Neutrophil (primary cell): Measurements from ENCODE around the gene SH3BGRL2.

Experiments
- H3K27ac ChIP-seq: fragments of 200-600 bp; sonication (generic); 2 replicates; pipeline ENCODE4 v1.5.1; 2016; ENCODE audit warnings: mild to moderate bottlenecking, moderate library complexity
- H3K27me3 ChIP-seq: fragments of 200-600 bp; sonication (generic); 2 replicates; pipeline ENCODE4 v1.6.0; 2016; ENCODE audit warnings: mild to moderate bottlenecking
- H3K36me3 ChIP-seq: fragments of 200-600 bp; sonication (generic); 2 replicates; pipeline ENCODE4 v1.5.1; 2017
- H3K4me1 ChIP-seq, 2 experiments: fragments of 200-600 bp in 1 of 2; sonication (generic) in 1 of 2; 1 replicate in 1 of 2; 2 replicates in 1 of 2; pipeline versions ENCODE4 v1.5.1 to v1.6.1; 2013 to 2016; ENCODE audit warnings: low read depth in 1 of 2, low read length in 1 of 2, mild to moderate bottlenecking in 1 of 2, moderate library complexity in 1 of 2; ENCODE audit not compliant: control insufficient read depth in 1 of 2, insufficient read depth in 1 of 2
- H3K4me3 ChIP-seq, 2 experiments: fragments of 200-600 bp in 1 of 2; sonication (generic) in 1 of 2; 1 replicate in 1 of 2; 2 replicates in 1 of 2; pipeline ENCODE4 v1.5.1; 2013 to 2016; ENCODE audit warnings: low read depth in 1 of 2, low read length in 1 of 2, mild to moderate bottlenecking in 1 of 2, moderate library complexity in 1 of 2
- H3K9me3 ChIP-seq: fragments of 200-600 bp; sonication (generic); 2 replicates; pipeline ENCODE4 v1.5.1; 2016
- CTCF ChIP-seq: fragments of 200-600 bp; sonication (generic); IDR thresholded peaks from 2 replicates; pipeline ENCODE4 v1.5.1; 2016; ENCODE audit warnings: antibody characterized with exemption

The SH3BGRL2 gene

GRCh38 chr6:79598012-79598411 lies 33.1 kb upstream of the SH3BGRL2 start:
- TF ChIP-seq CTCF, result no peak
- H3K9me3 ChIP-seq, result no peaks in the 10 kb centered on the region

GRCh38 chr6:79599725-79600259 lies 31.3 kb upstream of the SH3BGRL2 start:
- Histone ChIP-seq H3K36me3 (no peaks in the 10 kb centered on the region), H3K9me3 (no peaks in the 10 kb centered on the region), H3K27ac (no peak overlapping the region), H3K27me3 (no peaks in the 10 kb centered on the region), H3K4me3 (no peak overlapping the region), H3K4me1 (no peaks in the 10 kb centered on the region)
- no peak for TF ChIP-seq CTCF

More at GRCh38 chr6:79598012-79598411, 33.1 kb upstream of the SH3BGRL2 start:
- Histone ChIP-seq H3K4me3 (no peak overlapping the region), H3K4me1 (no peaks in the 10 kb centered on the region), H3K27me3 (no peaks in the 10 kb centered on the region), H3K36me3 (no peaks in the 10 kb centered on the region), H3K27ac (no peak overlapping the region)

GRCh38 chr6:79600313-79600712 lies 30.8 kb upstream of the SH3BGRL2 start:
- Histone ChIP-seq H3K4me3 (no peak overlapping the region), H3K27me3 (no peaks in the 10 kb centered on the region), H3K36me3 (no peaks in the 10 kb centered on the region), H3K4me1 (no peaks in the 10 kb centered on the region), H3K27ac (no peak overlapping the region), H3K9me3 (no peaks in the 10 kb centered on the region)
- no peak for TF ChIP-seq CTCF

GRCh38 chr6:79600812-79601609 lies 30.1 kb upstream of the SH3BGRL2 start:
- no peaks in the 10 kb centered on the region for H3K9me3 ChIP-seq

GRCh38 chr6:79602859-79603258 lies 28.3 kb upstream of the SH3BGRL2 start:
- H3K27me3 ChIP-seq, result no peaks in the 10 kb centered on the region
- H3K27ac ChIP-seq, result no peak overlapping the region
- H3K36me3 ChIP-seq, result no peaks in the 10 kb centered on the region
- H3K4me3 ChIP-seq, result no peak overlapping the region
- TF ChIP-seq CTCF, result no peak
- H3K9me3 ChIP-seq, result no peaks in the 10 kb centered on the region
- H3K4me1 ChIP-seq, result no peaks in the 10 kb centered on the region

More at GRCh38 chr6:79600812-79601609, 30.1 kb upstream of the SH3BGRL2 start:
- H3K27me3 ChIP-seq, result no peaks in the 10 kb centered on the region
- H3K4me3 ChIP-seq, result no peak overlapping the region
- no peak for TF ChIP-seq CTCF
- H3K27ac ChIP-seq, result no peak overlapping the region
- H3K4me1 ChIP-seq, result no peaks in the 10 kb centered on the region
- no peaks in the 10 kb centered on the region for H3K36me3 ChIP-seq
